GM18507 (cell line): ENCODE data around the gene CERKL.
A peak's percentile ranks its signal among the peaks of the same experiment; 100 is the strongest.
"Not testable (repeated sequence)": the region's sequence is repeated elsewhere in the genome, so short reads cannot be mapped to it uniquely, and the experiment has no call there.

Source experiments
- DNase-seq: peaks from one replicate; pipeline ENCODE4 v3.0.0; 2011; ENCODE audit warnings: low read depth; ENCODE audit not compliant: insufficient read length; ENCODE audit errors: extremely low spot score
- FAIRE-seq: peaks from 2 replicates; lab custom pipeline; 2011; peaks lifted over from hg19 to GRCh38; lab: Jason Lieb, UNC

CERKL gene, protein sequence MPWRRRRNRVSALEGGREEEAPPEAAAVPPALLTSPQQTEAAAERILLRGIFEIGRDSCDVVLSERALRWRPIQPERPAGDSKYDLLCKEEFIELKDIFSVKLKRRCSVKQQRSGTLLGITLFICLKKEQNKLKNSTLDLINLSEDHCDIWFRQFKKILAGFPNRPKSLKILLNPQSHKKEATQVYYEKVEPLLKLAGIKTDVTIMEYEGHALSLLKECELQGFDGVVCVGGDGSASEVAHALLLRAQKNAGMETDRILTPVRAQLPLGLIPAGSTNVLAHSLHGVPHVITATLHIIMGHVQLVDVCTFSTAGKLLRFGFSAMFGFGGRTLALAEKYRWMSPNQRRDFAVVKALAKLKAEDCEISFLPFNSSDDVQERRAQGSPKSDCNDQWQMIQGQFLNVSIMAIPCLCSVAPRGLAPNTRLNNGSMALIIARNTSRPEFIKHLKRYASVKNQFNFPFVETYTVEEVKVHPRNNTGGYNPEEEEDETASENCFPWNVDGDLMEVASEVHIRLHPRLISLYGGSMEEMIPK

DNA sequence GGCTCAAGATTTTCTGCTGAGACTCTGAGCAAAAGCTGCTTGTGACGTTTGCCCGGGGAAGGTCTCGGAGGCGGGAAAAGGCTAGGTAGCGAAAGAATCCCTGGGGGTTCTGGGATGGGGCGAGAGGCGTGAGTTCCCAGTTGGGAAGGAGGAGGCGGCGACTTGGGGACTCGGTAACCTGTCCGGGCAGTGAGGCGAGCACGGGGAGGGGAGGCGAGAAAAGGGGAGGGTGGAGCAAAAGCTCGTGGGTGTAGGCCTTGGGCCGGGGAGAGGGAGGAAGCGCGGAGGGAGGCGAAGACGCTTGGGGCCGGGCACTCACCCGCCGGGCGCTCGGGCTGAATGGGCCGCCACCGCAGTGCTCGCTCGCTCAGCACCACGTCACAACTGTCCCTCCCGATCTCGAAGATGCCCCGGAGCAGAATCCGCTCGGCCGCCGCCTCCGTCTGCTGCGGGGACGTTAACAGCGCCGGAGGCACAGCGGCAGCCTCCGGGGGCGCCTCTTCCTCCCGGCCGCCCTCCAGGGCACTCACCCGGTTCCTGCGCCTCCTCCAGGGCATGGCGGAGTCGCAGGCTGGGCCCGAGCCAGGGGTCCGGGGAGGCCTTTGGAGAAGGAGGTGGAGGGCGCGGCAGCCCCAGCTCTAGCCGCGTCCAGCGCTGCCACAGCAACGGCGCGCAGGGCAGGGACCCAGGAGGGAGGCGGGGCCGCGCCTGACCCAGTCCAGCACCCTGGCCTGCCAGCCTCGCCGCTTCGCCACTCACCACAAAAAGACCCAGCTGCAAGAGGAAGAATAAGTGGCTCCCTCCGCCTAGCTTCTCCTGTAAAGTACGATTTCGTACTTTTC lies at the start of gene CERKL:
Gene CERKL (minus strand): TSS at position 656 of the 842 bp plus-strand sequence. CDS start 99 bp downstream, at position 557.
- FAIRE-seq (peak; percentile 82), DNase-seq (peak; percentile 67)

DNA sequence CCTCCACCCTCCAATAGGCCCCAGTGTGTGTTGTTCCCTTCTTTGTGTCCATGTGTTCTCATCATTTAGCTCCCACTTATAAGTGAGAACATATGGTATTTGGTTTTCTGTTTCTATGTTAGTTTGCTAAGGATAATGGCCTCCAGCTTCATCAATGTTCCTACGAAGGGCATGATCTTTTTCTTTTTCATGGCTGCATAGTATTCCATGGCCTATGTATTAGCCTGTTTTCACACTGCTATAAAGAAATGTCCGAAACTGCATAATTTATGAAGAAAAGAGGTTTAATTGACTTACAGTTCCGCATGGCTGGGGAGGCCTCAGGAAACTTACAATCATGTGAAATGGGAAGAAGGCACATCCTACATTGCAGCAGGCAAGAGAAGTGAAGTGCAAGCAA lies 45.6 kb upstream of the CERKL start:
- DNase-seq, FAIRE-seq: not testable (repeated sequence)

DNA sequence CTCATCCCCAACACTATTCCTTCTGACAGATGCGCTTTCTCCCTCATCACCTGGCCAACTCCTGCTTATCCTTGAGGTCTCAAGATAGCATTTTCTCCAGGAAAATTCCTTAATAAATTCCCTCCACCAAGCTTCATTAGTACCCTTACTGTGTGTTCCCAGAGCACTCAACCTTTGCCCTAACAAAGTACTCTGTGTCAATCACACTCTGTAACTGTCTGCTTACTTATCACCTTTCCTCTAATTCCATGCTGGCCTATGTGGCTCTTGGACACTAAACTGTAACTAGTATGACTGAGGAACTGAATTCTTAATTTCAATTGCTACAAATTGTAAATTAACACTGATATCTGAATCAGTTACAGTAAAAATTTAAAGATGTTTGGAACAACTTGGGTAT lies 41.3 kb upstream of the CERKL start:
- FAIRE-seq = no peak

DNA sequence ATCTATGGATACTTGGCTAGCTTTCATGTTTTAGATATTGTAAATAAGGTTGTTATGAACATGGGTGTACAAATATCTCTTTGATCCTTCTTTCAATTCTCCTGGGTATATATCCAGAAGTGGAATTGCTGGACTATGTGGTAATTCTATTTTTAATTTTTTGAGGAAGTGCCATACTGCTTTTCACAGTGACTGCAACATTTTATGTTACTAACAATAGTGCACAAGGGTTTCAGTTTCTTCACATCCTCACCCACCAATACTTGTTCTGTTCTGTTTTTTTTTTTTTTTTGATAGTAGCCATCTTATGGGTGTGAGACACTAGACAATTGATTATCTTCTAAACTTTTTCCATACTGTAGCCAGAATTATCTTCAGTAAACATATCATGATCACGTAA lies 40.7 kb upstream of the CERKL start:
- DNase-seq (no peak), FAIRE-seq (peak; percentile 65)

More for the DNA sequence above, 41.3 kb upstream of the CERKL start:
- no peak for DNase-seq

DNA sequence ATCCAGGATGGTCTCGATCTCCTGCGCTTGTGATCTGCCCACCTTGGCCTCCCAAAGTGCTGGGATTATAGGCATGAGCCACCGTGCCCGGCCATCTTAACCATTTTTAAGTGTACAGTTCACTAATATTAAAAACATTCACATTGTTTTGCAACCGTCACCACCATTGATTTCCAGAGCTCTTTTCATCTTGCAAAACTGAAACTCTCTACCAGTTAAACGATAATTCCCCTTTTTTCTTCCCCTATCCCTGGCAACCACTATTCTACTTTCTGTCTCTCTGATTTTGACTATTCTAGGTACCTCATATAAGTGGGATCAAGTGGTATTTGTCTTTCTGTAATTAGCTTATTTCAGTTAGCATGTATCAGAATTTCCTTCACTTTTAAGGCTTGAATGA lies 40.2 kb upstream of the CERKL start:
- FAIRE-seq (no peak), DNase-seq (no peak)

DNA sequence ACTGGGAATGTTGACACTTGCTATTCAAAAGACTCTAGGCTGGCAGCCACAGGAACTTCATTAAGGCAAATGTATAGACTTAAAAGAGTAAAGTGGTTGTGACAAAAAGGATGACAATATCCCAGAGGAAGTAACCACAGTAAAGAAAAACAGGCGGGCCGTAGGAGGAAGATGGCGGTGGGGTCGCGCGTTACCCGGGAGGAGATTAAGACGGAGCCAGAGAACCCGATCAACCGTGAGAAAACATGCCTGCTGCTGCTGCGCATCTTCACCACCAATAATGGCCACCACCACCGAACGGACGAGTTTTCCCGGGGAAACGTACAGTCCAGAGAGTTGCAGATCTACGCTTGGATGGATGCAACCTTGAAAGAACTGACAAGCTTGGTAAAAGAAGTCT lies 37.4 kb upstream of the CERKL start:
- no peak for FAIRE-seq
- no peak for DNase-seq

DNA sequence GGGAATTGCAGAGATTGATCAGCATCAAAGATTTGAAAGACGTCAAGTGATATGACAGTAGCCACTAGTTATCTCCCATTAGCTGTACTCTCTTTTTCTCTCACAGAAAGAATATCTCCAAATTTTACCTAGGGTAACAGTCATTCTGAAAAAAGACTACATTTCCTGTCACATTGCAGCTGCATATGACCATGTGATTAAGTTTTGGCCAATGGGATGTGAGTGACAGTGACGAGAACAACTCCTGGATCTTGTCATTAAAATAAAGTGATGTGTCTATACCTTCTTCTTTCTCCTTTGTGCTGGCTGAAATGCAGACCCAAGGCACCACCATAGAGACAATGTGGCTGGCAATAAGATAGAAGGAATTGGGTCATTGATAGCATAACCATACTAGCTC lies 34.0 kb upstream of the CERKL start:
- no peak for DNase-seq
- FAIRE-seq = no peak

DNA sequence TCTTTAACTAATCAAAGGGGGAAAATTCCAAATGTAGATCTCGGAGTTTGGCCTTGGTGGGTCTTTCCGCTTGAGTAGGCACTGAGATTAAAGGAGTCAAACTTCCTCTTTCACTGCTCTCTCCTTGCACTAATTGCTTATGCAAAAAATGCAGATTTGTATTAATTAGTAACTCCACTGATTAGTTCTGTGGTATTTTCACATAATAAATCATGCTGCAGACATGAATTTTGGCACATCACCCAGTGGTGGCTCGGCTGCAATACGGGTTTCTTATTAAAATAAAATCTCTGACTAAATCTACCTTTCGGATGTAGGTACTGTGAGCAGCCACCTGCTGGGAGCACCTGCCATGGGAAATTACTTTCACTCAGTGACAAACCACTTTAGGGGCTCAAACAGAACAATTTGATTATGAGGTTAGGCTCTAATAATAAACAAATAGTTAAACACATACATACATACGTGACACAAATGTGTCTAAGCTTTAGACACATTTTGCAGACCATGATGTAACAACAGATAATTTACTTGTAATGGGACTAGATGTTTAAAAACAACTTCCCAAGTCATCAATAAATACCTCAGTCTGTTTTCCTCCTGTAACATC lies 29.8 kb upstream of the CERKL start:
- DNase-seq (no peak), FAIRE-seq (peak; percentile 35)

DNA sequence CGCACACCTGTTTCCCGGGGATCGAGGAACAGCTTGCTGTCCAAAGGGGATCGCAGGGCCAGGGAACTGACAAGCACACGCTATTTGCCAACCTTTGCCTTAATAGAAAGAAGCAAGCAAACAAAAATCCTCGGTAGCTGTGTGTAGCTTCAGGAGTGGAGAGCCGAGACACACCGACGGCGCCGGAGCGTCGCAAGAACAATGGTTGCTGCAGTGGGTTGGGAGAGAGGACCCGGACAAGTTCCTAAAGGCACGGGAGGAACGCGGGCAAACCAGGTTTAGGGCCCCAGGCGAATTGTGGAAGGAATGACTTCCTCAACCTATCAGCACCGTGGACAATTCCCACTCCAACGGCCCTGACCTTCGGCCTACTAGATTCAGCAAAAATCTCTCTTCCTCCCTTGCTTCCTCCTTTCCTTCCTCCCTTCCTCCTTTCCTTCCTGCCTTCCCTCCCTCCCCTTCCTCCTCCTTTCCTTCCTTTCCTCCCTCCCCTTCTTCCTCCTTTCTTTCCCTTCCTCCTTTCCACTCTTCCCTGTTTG lies 28.3 kb upstream of the CERKL start:
- FAIRE-seq = peak; percentile 56
- DNase-seq = no peak

DNA sequence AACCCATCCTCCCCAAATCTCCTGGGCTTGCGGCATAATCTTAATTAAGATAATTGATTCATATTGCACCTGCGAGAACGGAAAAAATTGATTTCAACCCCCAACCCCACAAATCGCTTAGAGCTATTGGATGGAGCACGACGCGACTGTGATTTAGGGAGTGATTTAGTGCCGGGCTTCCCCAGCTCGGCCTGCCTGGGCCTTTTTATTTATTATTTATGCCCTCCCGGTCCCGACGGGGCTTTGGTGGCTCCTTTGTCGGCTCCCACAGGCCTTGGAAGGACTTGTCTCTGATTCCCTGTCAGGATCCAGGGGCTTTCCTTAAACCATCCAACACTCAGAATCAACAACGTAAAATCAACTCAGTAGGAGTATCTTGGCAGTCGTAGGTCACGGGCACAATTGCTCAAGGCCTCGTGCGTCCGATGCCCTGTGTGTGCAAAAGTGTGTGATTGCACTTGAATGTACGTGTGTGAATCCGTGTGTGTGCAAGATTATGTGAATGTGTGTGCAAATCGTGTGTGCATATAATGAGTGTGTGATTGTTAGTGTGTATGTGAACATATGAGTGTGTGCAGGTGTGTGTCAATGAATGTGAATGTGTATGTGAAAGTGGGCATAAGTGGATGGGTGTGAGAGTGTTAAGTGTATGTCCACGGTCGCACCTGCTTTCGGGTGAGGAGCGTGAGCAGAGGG lies 27.7 kb upstream of the CERKL start:
- FAIRE-seq (no peak), DNase-seq (no peak)

DNA sequence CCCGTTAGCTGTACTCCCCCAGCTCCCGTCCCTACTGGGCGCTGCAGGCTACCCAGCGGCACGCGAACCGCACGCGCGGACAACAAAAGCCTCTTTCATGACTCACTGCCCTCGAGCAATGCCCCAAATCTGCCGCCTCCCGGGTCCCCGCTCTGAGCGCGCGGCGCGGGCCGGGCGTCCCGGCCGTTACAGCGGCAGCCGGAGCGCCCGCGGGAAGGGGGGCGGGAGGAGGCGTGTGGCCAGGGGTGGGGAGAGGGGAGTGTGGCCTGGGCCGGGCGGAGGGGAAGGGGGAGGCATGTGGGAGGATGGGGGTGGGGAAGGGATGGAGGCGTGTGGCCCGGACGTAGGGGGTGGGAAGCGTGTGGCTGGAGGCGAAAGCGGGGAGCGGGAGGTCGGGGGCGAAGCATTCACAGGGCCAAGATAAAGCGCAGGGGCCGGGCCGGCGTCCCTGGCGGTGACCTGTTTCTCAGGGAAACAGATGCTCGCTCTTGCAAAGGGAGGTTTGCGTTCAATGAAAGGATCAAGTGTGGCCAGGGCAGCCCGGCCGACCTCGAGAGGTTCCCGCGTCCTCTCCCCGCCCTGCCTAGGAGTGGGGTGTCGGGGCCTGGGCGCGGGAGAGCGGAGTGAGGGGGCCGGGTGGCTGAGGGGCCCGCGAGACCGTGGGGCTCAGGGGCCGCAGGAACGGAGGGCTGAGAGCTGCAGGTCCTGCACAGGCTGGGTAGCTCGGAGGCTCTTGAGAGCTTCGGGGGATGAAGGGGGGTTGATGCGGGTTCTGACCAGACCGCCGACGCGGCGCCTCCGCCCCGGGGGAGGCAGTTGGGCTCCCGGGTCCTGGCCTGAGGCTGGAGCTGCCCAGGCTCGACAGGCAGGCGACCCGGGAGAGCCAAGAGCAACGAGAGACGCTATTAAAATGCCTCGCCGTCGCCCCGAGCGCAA lies 26.9 kb upstream of the CERKL start:
- FAIRE-seq = no peak
- no peak for DNase-seq

DNA sequence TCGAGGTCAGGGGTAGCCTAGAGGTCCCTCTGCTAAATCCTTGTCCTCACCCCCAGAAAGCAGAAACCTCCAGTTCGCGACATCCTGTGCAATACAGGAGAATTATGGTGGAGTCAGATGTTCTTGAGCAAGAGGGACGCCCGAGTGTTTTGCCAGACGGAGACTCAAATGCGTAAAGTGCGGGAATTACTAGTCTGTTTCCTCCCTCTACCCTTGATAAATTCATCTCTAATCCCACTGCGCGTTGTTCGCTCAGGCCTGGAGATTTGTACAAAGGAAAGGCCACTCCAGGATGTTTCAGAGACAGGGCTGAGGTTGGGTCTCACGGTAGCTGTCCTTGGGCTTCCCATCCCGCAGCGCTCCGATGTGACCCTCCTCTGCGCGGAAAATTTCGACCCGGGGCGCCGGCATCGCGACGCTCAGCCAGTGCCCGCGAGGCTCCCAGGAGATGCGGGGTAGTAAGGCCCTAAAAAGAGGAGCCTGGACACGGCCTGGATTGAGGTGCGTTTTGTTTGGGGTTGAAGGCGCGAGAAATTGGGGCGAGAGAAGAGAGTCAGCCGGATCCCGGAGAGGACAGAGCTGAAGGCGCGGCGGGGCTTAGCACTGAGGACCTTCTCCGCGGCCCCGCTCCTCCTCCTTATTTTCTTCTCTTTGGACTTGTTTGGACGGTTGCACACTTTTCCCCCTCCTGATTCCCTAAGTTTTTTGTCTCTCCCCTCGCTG lies 26.1 kb upstream of the CERKL start:
- DNase-seq = no peak
- no peak for FAIRE-seq

DNA sequence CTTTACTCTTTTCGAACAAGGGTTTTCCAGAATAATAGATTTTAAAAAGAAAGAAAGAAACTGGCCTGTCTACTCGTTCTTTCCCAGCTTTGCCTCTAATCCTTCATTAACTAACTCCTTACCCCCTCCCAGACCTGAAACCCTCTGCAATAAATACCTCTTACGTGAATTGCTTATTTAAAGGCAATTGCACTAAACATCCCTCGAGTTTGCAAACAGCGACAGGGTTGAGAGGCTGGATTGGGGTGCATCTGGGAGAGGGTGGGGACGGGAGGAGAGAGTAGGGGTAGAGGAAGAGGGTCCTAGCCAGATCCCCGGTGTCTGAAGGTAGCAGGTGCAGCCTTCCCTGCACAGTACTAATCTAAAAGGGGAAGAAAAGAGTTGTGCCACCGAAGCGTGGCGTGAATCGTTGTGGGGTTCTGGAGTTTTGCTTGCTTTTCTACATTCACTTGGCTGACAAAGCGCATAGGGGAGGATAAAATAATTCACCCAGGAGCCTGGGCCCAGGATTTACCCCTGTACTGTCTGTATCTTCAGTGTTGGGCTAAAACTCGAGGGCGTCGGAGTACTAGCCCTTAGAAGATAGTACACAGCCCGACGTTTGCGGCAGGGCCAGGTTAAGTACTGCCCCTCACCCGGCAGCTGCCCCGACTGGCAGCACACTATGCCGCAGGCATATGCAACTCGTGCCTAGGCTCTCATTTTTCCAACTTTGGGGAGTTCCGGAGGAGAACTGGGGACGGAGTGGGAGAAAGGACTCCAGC lies 25.3 kb upstream of the CERKL start:
- no peak for FAIRE-seq

DNA sequence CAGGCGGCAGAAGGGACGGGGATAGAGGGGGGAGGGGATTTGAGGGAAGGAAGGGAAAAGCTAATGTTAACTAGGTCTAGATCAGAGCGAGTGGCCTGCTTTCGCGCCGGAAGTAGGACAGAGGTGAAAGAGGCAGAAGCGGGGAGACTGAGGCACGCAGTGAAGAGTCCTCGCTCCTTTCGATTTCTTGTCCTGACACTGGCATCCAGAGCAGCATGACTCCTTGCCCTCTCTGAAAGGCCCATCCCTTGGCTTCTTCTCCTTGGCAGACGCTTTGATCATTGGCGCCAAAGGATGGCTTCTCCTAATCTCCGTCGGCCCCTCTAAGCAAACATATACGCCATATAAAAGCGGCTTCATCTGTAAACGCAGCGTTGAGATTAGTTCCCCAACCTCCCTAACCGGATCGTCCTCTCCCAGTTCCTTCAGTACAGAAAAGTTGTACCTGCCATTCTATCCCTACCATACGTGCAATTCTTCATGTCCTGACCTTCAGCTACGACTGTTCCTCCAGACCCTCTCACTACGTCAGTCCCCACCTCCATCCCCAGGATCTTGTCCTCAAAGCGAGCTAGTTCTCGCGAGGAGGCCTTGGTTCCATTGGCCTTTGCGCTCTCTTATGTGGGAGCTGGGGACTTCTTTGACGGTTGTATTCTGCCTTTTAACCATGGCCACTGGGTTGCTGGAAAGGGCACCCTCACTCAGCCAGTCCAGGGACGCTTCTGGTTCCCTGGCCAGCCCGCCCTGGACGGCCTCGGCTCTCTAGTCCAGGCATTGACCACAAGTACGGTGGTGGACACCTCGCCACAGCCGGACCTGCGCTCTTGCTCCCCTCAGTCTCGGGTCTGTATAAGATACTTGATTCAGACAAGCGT lies 24.3 kb upstream of the CERKL start:
- DNase-seq (no peak), FAIRE-seq (peak; percentile 56)

More for the DNA sequence above, 25.3 kb upstream of the CERKL start:
- DNase-seq = no peak

DNA sequence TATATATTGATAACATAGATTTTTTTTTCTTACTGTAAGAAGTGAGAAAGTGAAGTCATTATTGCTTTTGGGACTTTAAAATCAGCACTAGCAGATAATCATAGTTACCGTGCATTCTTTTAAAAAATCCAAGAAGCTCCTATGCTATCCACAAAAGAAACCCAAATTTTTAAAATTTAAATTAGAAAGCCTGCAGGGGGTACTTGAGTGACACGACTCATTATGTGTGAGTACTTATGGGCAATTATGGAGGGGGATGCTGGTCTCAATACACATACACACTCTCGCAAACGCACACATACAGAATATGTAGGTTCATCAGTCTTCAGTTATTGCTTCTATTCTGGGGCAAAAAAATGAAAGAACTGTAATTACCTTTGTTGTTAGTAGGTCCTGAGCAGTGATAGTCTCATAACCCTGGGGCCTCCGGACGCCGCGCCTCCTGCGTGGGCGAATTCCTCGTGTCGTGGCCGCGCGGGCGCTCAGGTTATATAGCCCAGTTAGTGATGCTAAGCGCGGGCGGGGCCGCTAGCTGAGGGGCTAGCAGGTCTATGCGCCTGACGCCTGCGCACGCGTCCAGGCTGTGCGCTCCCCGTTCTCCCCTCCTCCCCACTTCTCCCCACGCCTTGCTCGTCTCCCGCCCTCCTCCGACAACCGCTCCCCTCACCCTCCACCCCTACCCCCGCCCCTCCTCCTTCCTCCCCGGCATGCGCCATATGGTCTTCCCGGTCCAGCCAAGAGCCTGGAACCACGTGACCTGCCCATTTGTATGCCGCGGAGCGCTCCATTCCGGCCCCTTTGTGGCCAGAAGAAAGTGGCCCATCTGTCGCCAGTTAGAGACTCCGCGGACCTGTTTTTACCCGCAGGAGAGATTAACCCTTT lies 23.4 kb upstream of the CERKL start, which contains the start of gene NEUROD1:
Gene NEUROD1 (minus strand): TSS at position 463 of the 882 bp plus-strand sequence. CDS start 1,657 bp downstream, outside the sequence.
- peak; percentile 41 for FAIRE-seq

More for the DNA sequence above, 23.4 kb upstream of the CERKL start, which contains the start of gene NEUROD1:
- no peak for DNase-seq
